ENCODE results near the gene PRAMEF17. TPM values are rescaled to one million over a fixed set of nuclear protein-coding genes. Genes with fewer than 3 reads are reported as not detected.
"Not testable (repeated sequence)": the region's sequence is repeated elsewhere in the genome, so short reads cannot be mapped to it uniquely, and the experiment has no call there.

PRAMEF17 gene
- polyA plus RNA-seq, 1 donor from 2014 or later = not detected

GRCh38 chr1:13356774-13357173, 32.7 kb upstream of the PRAMEF17 start:
- not testable (repeated sequence) for H3K27ac ChIP-seq (ENCODE audit: low read length); H3K79me2 ChIP-seq (replicated peaks; ENCODE audit: insufficient read depth, low read length); H3K4me2 ChIP-seq (ENCODE audit: low read length); H3K4me3 ChIP-seq (ENCODE audit: low read length); H3K9me3 ChIP-seq (ENCODE audit: low read length); H3F3A ChIP-seq (ENCODE audit: insufficient read depth, low read length, poor library complexity, severe bottlenecking); H3K9me2 ChIP-seq (ENCODE audit: insufficient read depth, low read length); H3K27me3 ChIP-seq (ENCODE audit: insufficient read depth, low read depth, low read length); H2AFZ ChIP-seq (ENCODE audit: low read depth, low read length); H3K9ac ChIP-seq (ENCODE audit: low read length); H4K20me1 ChIP-seq (ENCODE audit: insufficient read depth); H3K36me3 ChIP-seq (ENCODE audit: insufficient read depth, low read length)
- TF ChIP-seq SMC3 (conservative IDR thresholded peaks at IDR 0.05; ENCODE audit: poor library complexity) (peak; percentile 85), CTCF (IDR thresholded peaks at IDR 0.05; ENCODE audit: poor library complexity, severe bottlenecking) (peak; percentile 80), RAD21 (conservative IDR thresholded peaks at IDR 0.05) (peak; percentile 74)

GRCh38 chr1:13362364-13362763, 27.1 kb upstream of the PRAMEF17 start:
- not testable (repeated sequence) for H3K79me2 ChIP-seq (replicated peaks; ENCODE audit: insufficient read depth, low read length); H3K27me3 ChIP-seq (ENCODE audit: insufficient read depth, low read depth, low read length); H2AFZ ChIP-seq (ENCODE audit: low read depth, low read length); H4K20me1 ChIP-seq (ENCODE audit: insufficient read depth); H3K9ac ChIP-seq (ENCODE audit: low read length); H3K36me3 ChIP-seq (ENCODE audit: insufficient read depth, low read length); H3K9me3 ChIP-seq (ENCODE audit: low read length); H3F3A ChIP-seq (ENCODE audit: insufficient read depth, low read length, poor library complexity, severe bottlenecking); H3K4me3 ChIP-seq (ENCODE audit: low read length); H3K4me2 ChIP-seq (ENCODE audit: low read length); H3K9me2 ChIP-seq (ENCODE audit: insufficient read depth, low read length); H3K27ac ChIP-seq (ENCODE audit: low read length)

DNA sequence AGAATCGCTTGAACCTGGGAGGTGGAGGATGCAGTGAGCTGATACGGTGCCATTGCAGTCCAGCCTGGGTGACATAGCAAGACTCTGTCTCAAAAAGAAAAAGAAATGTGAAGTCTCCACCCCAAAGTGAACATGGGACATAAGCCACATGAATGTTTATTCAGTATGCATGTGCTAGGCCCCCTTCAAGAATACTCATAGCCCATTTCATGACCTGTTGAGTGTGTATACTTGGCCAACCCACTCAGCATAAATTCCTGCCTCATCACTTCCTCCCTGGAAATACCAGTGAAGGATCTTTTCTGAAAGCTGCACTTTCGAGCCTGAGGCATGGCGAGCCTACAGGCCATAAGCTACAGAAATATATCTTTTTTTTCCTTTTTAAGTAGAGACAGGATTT, 24.5 kb upstream of the PRAMEF17 start:
- H3K9ac ChIP-seq (ENCODE audit: low read length); H3K27me3 ChIP-seq (ENCODE audit: insufficient read depth, low read depth, low read length); H3F3A ChIP-seq (ENCODE audit: insufficient read depth, low read length, poor library complexity, severe bottlenecking); H3K9me2 ChIP-seq (ENCODE audit: insufficient read depth, low read length); H3K79me2 ChIP-seq (replicated peaks; ENCODE audit: insufficient read depth, low read length); H3K27ac ChIP-seq (ENCODE audit: low read length); H2AFZ ChIP-seq (ENCODE audit: low read depth, low read length); H3K36me3 ChIP-seq (ENCODE audit: insufficient read depth, low read length); H3K9me3 ChIP-seq (ENCODE audit: low read length); H3K4me3 ChIP-seq (ENCODE audit: low read length); H4K20me1 ChIP-seq (ENCODE audit: insufficient read depth); H3K4me2 ChIP-seq (ENCODE audit: low read length): not testable (repeated sequence)

GRCh38 chr1:13366536-13366935, 22.9 kb upstream of the PRAMEF17 start:
- not testable (repeated sequence) for H2AFZ ChIP-seq (ENCODE audit: low read depth, low read length); H4K20me1 ChIP-seq (ENCODE audit: insufficient read depth); H3K4me3 ChIP-seq (ENCODE audit: low read length); H3K9me2 ChIP-seq (ENCODE audit: insufficient read depth, low read length); H3K4me2 ChIP-seq (ENCODE audit: low read length); H3K36me3 ChIP-seq (ENCODE audit: insufficient read depth, low read length); H3K9me3 ChIP-seq (ENCODE audit: low read length); H3F3A ChIP-seq (ENCODE audit: insufficient read depth, low read length, poor library complexity, severe bottlenecking); H3K79me2 ChIP-seq (replicated peaks; ENCODE audit: insufficient read depth, low read length); H3K9ac ChIP-seq (ENCODE audit: low read length); H3K27me3 ChIP-seq (ENCODE audit: insufficient read depth, low read depth, low read length); H3K27ac ChIP-seq (ENCODE audit: low read length)

- not testable (repeated sequence) for H3K27ac ChIP-seq (ENCODE audit: low read length); H3K79me2 ChIP-seq (replicated peaks; ENCODE audit: insufficient read depth, low read length); H4K20me1 ChIP-seq (ENCODE audit: insufficient read depth); H2AFZ ChIP-seq (ENCODE audit: low read depth, low read length); H3K36me3 ChIP-seq (ENCODE audit: insufficient read depth, low read length); H3K9me3 ChIP-seq (ENCODE audit: low read length); H3K9ac ChIP-seq (ENCODE audit: low read length); H3K4me2 ChIP-seq (ENCODE audit: low read length); H3F3A ChIP-seq (ENCODE audit: insufficient read depth, low read length, poor library complexity, severe bottlenecking); H3K27me3 ChIP-seq (ENCODE audit: insufficient read depth, low read depth, low read length); H3K4me3 ChIP-seq (ENCODE audit: low read length); H3K9me2 ChIP-seq (ENCODE audit: insufficient read depth, low read length)
These were observed 20.9 kb upstream of the PRAMEF17 start for GRCh38 chr1:13368544-13368943.

DNA sequence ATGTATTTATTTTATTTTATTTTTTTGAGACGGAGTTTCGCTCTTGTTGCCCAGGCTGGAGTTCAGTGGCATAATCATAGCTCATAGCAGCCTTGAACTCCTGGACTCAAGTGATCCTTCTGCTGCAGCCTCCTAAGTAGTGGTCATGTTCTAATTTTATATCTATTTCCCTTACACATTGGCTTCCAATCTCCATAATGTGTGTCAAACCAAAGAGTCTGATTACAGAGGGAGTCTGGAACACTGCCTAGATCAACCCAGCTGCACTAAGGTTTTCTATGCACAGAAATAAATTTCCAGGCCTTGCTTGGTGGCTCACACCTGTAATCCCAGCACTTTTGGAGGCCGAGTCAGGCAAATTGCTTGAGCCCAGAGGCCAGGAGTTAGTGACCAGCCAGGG, 10.4 kb upstream of the PRAMEF17 start:
- not testable (repeated sequence) for H3K27me3 ChIP-seq (ENCODE audit: insufficient read depth, low read depth, low read length); H3K9ac ChIP-seq (ENCODE audit: low read length); H3K9me3 ChIP-seq (ENCODE audit: low read length); H3K27ac ChIP-seq (ENCODE audit: low read length); H3K4me3 ChIP-seq (ENCODE audit: low read length); H3K36me3 ChIP-seq (ENCODE audit: insufficient read depth, low read length); H3K4me2 ChIP-seq (ENCODE audit: low read length); H2AFZ ChIP-seq (ENCODE audit: low read depth, low read length); H3K9me2 ChIP-seq (ENCODE audit: insufficient read depth, low read length); H4K20me1 ChIP-seq (ENCODE audit: insufficient read depth); H3F3A ChIP-seq (ENCODE audit: insufficient read depth, low read length, poor library complexity, severe bottlenecking); H3K79me2 ChIP-seq (replicated peaks; ENCODE audit: insufficient read depth, low read length)

GRCh38 chr1:13380380-13380779, 9.1 kb upstream of the PRAMEF17 start:
- not testable (repeated sequence) for H3K27me3 ChIP-seq (ENCODE audit: insufficient read depth, low read depth, low read length); H3K4me3 ChIP-seq (ENCODE audit: low read length); H3K4me2 ChIP-seq (ENCODE audit: low read length); H3K27ac ChIP-seq (ENCODE audit: low read length); H3K9me3 ChIP-seq (ENCODE audit: low read length); H3K9me2 ChIP-seq (ENCODE audit: insufficient read depth, low read length); H3K9ac ChIP-seq (ENCODE audit: low read length); H3F3A ChIP-seq (ENCODE audit: insufficient read depth, low read length, poor library complexity, severe bottlenecking); H4K20me1 ChIP-seq (ENCODE audit: insufficient read depth); H2AFZ ChIP-seq (ENCODE audit: low read depth, low read length); H3K79me2 ChIP-seq (replicated peaks; ENCODE audit: insufficient read depth, low read length); H3K36me3 ChIP-seq (ENCODE audit: insufficient read depth, low read length)
